ENCODE measurements around the gene TBCD.

TBCD gene

DNA sequence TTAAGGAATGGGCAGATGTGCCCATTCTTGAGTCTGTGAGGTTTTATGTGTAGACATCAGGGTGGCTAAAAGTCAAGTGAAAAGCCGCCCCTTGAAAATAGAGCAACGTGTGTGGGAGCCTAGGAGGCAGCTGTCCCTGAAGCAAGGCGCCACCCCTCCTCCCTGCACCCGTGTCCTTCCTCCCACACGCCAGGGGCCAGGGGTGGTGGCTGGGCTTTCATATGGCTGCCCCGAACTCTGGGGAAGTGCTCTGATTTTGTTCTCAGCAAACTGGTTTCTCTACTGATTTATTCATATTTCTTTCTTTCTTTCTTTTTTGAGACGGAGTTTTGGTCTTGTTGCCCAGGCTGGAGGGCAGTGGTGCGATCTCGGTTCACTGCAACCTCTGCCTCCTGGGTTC is 83.3 kb downstream of the TBCD start:
- no peak for FAIRE-seq

DNA sequence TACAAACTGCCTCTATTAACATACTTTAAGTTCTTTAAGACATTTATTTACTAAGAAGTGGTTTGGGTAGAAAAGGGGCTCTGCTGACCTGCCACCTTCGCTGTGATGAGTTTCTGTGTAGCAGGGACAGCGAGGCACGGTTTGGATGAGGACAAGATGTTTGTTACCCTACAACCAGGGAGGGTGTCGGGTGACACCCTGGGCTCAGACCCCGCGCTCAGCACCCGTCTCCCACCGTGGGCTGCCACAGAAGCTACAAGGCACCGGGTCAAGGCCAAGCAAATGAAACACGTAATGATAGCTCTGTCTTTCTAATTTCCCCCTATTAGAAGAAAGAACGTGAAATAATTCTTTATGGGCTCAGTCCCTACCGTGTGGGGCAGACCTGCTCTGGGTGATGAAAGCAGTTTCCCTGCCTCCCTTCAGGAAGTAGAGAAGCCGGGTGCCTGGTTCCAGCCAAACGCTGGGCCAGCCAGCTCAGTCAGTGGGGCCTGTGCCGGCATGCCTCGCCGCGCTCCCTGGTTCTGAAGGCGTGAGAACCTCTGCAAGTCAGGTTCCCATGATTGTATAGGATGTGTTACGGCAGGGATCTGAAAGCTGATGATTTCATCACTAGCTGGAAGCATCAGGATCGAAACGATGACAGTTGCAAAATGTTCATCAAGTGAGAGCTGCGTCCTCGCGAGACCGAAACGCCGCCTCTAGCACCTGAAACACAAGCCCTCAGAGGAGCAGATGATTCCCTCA is 84.1 kb downstream of the TBCD start:
- FAIRE-seq, result no peak

DNA sequence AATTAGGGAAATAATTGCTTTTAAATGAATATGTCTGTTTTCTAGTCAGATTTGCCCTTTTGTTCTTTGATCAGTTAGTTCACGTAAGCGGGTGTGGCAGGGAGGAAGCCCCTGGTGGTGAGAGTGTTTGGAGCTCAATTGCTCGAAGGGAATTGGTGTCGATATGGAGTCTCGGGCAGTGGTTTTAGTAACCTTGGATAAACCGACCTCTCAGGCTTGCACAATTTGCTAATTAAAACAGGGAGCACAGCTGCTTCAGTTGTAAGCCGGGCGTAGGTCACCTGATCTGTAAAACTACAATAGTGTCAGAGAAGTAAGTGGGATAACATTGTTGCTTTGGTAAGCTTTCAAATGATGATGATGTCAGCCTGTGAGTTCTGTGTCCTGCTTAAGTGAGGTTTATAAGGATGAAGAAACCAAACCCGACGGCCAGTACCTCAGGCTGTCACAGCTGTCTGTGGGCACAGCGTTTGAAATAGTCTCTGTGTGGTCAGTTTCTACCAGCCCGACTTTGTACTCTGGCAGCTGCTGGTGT is 85.0 kb downstream of the TBCD start:
- FAIRE-seq, result no peak

DNA sequence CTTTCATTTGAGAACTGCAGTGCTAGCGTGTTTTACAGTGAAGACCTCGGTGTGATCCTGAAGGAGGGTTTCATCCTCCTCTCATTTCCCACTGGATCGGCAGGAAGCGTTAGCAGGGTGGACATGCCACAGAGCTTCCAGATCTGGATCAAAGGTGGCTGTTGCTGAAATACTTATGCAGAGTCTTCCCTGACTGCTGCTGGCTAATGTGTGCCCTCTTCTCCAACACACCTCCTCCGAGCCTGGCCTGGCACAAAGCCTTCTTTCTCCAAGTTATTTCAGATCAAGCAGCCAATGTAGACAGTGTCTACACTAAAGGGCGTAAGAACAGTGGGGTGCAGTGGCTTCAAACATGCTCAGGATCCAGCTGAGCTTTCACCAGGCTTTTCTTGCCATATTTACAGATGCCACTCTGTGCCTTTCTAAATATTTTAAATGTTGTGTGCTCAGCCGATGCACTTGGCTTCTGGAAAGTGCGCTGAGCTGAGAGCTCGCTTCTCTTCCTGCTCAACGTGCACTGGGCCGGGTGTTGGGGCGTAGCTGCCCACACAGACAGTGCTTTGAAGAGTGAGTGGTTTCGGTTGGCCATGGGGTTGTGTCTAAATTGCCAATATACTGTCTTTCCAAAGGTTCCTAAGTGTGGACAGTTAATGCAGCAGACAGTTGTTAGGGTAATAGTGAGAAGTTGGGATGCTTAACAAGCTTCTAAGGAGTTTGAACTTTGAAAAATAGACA is 85.9 kb downstream of the TBCD start:
- FAIRE-seq, result no peak

GRCh38 chr17:82838386-82839063 is 86.7 kb downstream of the TBCD start:
- FAIRE-seq, result no peak

DNA sequence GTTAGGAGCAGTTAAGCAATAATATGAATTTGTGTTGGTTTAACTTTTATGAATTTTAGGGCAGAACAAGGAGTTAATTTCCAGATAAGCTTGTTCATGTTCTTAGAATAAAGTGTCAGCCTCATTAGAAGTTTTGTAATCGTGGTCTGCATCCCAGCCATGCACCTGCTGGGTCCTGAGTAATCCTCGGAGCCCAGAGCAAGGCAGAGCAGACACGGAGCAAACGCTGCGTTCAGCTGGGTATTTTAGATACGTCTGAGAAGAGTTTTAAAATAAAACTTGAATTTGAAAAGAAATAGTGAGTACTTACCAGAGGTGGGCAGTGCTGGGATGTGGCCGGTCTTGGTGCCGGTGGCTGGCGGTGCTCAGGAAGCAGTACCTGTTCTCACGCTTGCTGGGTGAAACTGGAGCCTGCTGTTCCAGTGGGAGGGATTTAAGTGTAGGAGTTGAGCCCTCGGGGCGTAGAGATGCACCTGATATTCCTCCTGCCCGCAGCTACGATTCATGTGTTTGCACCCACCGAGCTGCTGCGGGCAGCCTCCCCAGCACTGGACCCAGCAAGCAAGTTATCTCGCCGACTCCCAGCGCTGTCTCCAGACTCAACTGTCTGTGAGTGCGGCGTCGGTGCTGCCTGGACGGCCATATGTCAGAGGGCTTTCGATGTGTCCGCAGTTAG is 87.9 kb downstream of the TBCD start, which contains the start of gene ZNF750:
ZNF750 (minus strand) TSS at position 406 of the 676 bp plus-strand sequence. CDS start 7,568 bp downstream, outside the sequence.
- FAIRE-seq, result no peak

DNA sequence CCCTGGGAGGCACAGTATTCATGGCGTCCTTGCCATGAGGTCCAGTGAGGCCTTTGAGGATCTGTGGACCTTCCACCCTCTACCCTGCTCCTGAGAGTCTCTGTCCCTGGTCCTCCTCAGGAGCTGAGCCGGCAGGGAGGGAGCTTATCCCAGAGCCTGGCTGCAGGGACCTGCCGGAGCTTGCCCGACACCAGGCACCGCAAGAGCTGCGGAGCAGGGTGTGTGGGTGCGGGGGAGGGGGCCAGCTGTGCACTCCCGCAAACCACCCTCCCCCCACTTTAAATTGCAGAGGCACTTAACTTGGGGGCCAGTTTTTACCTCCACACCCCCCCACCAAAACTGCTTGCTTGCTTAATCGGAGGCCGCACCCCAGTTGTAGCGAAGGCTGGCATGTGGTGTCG is 88.6 kb downstream of the TBCD start:
- no peak for FAIRE-seq

DNA sequence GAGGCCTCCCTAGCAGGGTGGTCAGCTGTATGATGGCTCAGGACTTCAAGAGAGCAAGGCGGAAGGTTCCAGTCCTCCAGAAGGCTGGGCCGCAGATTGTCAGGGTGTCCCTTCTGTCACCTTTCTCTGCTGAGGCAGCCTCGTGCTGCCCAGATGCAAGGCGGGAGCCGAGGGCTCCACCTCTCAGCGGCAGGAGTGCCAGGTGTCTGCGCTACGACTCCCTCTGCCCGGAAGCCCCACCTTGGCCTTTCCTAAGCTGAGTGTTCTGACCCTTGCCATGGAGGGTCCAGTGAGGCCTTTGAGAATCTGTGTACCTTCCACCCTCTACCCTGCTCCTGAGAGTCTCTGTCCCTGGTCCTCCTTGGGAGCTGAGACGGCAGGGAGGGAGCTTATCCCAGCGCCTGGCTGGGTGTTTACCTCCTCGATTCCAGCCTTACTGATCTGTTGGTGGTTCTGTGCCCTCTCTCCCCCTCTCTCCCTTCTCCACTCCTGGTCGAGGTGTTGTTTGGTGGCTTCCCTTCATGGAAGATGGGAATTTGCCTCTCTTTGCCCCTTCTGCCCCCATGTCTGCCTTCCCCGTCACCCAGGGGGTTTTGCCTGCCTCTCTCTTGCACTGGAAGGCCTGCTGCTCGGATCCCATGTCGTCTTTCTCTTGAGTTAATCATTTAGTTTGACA is 90.2 kb downstream of the TBCD start:
- no peak for FAIRE-seq

DNA sequence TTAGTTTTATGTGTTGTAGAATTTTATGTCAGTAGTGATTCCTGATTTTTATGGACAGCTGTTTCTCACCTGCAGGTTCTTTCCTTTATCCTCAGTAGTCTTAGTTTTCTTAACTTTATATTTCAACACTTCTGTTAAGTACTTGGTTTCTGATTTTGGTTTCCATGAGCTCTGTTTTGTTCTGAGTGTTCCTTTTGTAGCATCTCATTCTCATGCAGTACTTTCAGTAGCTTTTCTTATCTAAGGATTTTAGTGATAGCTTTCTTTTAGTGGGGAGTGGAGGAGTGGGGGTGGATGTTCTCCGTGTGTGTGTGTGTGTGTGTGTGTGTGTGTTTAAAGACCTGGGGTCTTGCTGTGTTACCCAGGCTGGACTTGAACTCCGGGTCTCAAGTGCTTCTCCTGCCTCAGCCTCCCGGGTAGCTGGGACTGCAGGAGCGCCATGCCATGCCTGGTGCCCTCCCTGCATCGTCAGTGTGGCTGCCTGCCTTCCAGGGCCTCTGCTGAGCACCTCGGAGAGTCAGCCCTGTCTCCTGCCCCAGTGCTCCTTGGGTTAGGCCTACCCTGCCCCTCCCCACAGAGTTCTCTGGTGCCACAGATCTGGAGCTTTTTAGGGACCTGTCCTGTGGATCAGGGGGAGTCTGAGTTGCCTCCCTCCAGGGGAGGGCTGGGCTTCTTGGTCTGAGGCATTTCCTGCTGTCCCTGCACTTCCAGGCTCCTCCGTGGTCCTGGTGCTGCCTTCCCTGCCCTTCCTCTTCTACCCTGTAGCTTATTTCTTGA is 92.2 kb downstream of the TBCD start:
- no peak for FAIRE-seq

GRCh38 chr17:82844796-82845162 is 92.9 kb downstream of the TBCD start:
- no peak for FAIRE-seq

GRCh38 chr17:82845163-82845807 is 93.4 kb downstream of the TBCD start:
- FAIRE-seq, result no peak

DNA sequence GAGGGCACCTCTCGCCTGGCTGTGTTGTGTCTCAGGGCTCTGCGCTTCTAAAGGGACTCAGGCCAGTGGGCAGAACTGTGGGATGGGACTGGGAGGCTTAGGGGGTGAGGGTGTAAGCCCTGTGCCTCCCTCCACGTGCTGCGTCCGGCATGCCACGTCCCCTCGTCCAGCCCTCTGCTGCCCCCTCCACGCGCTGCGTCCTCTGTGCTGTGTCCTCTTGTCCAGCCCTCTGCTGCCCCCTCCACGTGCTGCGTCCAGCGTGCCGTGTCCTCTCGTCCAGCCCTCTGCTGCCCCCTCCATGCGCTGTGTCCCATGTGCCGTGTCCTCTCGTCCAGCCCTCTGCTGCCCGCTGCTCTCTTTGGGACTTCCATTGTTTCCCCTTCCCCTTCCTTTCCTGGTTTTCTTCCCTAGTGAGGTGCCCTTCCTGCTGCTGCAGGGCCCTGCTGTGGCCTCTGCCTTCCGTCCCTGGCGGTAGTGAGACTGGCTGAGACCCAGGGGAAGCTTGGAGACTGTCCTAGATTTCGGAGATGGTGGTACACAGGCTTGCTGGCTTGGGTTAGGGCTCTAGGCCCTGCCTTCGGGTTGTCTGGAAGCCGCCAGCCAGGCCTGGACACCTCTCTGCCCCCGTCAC is 94.3 kb downstream of the TBCD start:
- FAIRE-seq, result no peak

GRCh38 chr17:82848022-82848592 is 96.2 kb downstream of the TBCD start:
- FAIRE-seq, result no peak

GRCh38 chr17:82849076-82849945 is 97.4 kb downstream of the TBCD start:
- no peak for FAIRE-seq

GRCh38 chr17:82851381-82851780 is 99.5 kb downstream of the TBCD start:
- FAIRE-seq, result no peak

DNA sequence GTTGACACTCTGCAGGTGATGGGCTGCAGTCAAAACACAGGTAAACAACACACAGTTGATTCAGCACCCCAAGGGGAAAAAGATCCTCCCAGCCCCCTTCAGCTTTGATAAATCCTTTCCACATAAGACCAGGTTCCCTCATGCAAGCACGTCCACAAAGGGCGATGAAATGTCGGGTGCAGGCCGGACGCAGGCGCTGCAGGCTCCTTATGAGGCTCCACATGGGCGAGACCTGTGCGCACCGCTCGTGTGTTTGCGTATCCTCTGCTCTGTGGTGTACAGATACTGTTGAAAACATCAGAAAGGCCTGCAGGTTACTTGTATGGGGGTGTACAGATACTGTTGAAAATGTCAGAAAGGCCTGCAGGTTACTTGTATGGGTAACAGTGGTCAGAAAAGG is 102.4 kb downstream of the TBCD start:
- no peak for FAIRE-seq

DNA sequence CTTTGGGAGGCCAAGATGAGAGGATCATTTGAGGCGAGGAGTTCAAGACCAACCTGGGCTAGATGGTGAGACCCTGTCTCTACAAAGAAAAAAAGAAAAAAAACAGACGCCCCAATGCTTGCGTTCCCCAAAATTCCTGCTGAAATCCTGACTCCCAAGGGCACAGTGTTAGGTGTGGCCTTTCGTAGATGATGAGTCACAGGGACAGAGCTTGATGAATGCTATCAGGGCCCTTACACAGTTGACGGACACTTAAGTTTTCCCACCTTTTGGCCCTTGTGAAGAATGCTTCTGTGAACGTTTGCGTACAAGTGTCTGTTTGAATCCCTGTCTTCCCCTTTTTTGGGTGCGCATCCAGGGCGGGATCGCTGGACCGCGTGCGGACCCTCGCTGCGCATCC is 104.5 kb downstream of the TBCD start:
- no peak for FAIRE-seq

GRCh38 chr17:82858376-82859126 is 106.7 kb downstream of the TBCD start:
- no peak for FAIRE-seq
